Breast epithelium (tissue), 4 donors: ENCODE measurements around the gene TFCP2L1. TPM values are rescaled to one million over a fixed set of nuclear protein-coding genes. Genes with fewer than 3 reads are reported as not detected.

Source experiments
- DNase-seq, 2 donors: peaks; one replicate each; pipeline ENCODE4 v3.0.0-alpha.2; 2019; ENCODE audit warnings: low spot score in 2 of 2
- H3K27ac ChIP-seq, 2 donors: fragments of 200-600 bp; sonication (generic) in 1 of 2; one replicate each; pipeline ENCODE4 v1.5.1; 2016 to 2019; ENCODE audit warnings: mild to moderate bottlenecking in 1 of 2
- H3K27me3 ChIP-seq, 2 donors: fragments of 200-600 bp; sonication (generic) in 1 of 2; one replicate each; pipeline versions ENCODE4 v1.5.1 to v1.6.0; 2017 to 2019; ENCODE audit warnings: control low read depth in 1 of 2, mild to moderate bottlenecking in 1 of 2
- H3K36me3 ChIP-seq: fragments of 200-600 bp; one replicate; pipeline ENCODE4 v1.5.1; 2019
- H3K4me1 ChIP-seq, 2 donors: fragments of 200-600 bp; sonication (generic); one replicate each; pipeline ENCODE4 v1.5.1; 2016 to 2019; ENCODE audit warnings: control low read depth in 1 of 2
- H3K4me3 ChIP-seq, 3 donors: fragments of 200-600 bp; sonication (generic); 1 replicate in 2 of 3; 2 replicates in 1 of 3; pipeline ENCODE4 v1.5.1; 2016 to 2019; ENCODE audit warnings: mild to moderate bottlenecking in 3 of 3, moderate library complexity in 2 of 3
- H3K9me3 ChIP-seq, 2 donors: fragments of 200-600 bp; sonication (generic) in 1 of 2; one replicate each; pipeline ENCODE4 v1.5.1; 2016 to 2019; ENCODE audit warnings: control low read depth in 1 of 2
- POLR2A ChIP-seq: fragments of 450-650 bp; IDR thresholded peaks from one replicate; pipeline ENCODE4 v1.6.1; 2016; ENCODE audit warnings: antibody characterized with exemption, mild to moderate bottlenecking, moderate library complexity
- POLR2AphosphoS5 ChIP-seq, 3 donors: sonication (generic); formaldehyde crosslinking; IDR thresholded peaks; one replicate each; pipeline ENCODE4 v1.6.1; 2017; ENCODE audit warnings: antibody characterized with exemption in 3 of 3
- intact Hi-C: fragments of 100-400 bp; cut with DNase I; formaldehyde crosslinking; loops from one replicate; pipeline ENCODE4 v1.15.1; 2023; ENCODE audit warnings: low total_unique reads
- total RNA-seq, 3 donors: library from RNA; depleted of rRNA; stranded (reverse); fragments of >200 nt; gene quantifications; one replicate each; pipeline ENCODE4 v1.1.0, GENCODE V29; 2016
- TF ChIP-seq, protein P1 (sequence below), 3 donors: fragments of 450-650 bp; IDR thresholded peaks; one replicate each; pipeline ENCODE4 v1.5.1; 2016 to 2017; ENCODE audit warnings: antibody characterized with exemption in 3 of 3, mild to moderate bottlenecking in 3 of 3, moderate library complexity in 3 of 3

The TFCP2L1 gene
- total RNA-seq, 3 donors from 2014 or later, result 7.5 to 90.3 (median 8.3) TPM

DNA sequence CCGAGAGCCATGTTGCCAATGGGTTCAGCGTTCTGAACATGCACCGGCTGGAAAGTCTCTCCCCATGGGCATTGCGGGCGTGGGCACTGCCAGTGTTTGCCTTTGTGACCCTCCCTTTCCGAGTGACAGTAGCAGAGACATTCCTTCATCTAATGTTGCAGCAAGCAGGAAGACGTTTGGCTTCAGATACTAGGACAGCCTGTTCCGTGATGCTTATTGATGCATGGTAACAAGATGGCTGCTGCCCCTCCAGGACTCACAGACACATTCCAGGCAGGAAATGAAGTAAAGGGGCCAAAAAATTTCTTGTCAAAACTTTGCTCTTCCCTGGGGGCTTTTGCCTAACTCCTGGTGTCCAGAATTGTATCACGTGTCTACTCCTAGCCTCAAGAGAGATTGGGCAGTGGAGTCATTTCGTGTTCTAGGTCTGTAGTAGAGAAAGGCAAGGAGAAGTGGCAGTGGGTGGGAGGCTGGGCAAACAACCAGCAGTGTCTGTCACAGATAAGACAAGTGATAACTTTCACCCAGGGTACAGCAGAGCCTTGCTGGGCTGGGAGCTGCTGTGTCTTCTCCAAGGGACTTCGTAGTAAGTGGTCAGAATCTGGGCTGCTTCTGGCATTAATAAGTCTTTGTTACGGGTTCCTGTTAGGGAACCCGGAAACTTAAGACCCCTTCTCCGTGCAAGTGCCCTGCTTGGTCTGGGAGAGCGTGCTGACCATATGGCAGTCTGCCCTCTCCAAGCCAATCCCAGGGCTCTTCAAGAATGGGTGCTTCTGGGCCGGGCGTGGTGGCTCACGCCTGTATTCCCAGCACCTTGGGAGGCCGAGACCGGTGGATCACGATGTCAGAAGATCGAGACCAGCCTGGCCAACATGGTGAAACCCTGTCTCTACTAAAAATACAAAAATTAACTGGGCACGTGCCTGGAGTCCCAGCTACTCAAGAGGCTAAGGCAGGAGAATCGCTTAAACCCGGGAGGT is 93.5 kb downstream of the TFCP2L1 start:
- no peak for DNase-seq
- Histone ChIP-seq H3K27ac (no peak overlapping the region), H3K36me3 (no peaks in the 10 kb centered on the region), H3K4me1 (peaks cover 0 to 15% of the 10 kb centered on the region in 2 donors), H3K9me3 (no peaks in the 10 kb centered on the region), H3K4me3 (no peak overlapping the region), H3K27me3 (no peaks in the 10 kb centered on the region)
- TF ChIP-seq POLR2AphosphoS5 (IDR thresholded peaks at IDR 0.05) (no peak), POLR2A (no peak)
- TF ChIP-seq, protein P1, sequence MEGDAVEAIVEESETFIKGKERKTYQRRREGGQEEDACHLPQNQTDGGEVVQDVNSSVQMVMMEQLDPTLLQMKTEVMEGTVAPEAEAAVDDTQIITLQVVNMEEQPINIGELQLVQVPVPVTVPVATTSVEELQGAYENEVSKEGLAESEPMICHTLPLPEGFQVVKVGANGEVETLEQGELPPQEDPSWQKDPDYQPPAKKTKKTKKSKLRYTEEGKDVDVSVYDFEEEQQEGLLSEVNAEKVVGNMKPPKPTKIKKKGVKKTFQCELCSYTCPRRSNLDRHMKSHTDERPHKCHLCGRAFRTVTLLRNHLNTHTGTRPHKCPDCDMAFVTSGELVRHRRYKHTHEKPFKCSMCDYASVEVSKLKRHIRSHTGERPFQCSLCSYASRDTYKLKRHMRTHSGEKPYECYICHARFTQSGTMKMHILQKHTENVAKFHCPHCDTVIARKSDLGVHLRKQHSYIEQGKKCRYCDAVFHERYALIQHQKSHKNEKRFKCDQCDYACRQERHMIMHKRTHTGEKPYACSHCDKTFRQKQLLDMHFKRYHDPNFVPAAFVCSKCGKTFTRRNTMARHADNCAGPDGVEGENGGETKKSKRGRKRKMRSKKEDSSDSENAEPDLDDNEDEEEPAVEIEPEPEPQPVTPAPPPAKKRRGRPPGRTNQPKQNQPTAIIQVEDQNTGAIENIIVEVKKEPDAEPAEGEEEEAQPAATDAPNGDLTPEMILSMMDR (IDR thresholded peaks at IDR 0.05), result no peak
- intact Hi-C loops, result no loop called here

DNA sequence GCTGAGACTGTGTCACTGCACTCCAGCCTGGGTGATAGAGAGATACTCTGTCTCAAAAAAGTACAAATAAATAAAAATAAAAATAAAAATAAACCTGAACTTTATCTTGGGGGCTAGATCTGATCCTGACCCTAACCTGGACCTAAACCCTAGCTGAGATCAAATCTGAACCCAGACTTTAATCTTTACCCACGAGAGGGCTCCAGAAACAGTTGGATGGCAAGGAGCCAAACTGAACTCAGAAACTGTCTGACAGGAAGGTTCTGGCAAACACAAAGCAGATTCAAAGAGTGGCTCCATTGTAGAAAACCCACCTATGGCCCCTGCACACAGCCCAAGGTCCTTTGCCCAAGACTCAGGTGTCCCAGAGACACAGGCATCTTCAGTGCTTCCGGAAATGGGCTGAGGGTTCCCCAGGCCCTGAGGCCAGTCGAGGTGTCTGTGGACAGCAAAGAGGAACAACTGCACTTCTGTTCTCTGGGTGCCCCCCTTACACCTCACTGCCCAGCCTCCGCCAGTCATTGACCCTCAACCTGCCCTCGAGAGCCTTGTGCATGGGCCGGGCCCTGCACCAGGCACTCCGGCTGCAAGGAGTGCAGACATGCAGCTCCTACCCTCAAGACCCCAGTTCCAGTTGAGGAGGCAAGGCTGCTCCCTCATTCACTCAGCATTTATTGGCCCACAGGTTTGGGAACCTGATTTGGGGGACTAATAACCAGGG is 95.2 kb downstream of the TFCP2L1 start:
- intact Hi-C loops, result no loop called here
- peak overlapping the region in 1 of 2 donors; percentile 13 for H3K27ac ChIP-seq
- no peak overlapping the region for H3K4me3 ChIP-seq
- DNase-seq, result no peak
- TF ChIP-seq POLR2A, result no peak
- TF ChIP-seq, protein P1 (IDR thresholded peaks at IDR 0.05), result no peak
- no peaks in the 10 kb centered on the region for H3K27me3 ChIP-seq
- H3K4me1 ChIP-seq, result peaks cover 0 to 11% of the 10 kb centered on the region in 2 donors
- no peaks in the 10 kb centered on the region for H3K9me3 ChIP-seq
- H3K36me3 ChIP-seq, result no peaks in the 10 kb centered on the region

DNA sequence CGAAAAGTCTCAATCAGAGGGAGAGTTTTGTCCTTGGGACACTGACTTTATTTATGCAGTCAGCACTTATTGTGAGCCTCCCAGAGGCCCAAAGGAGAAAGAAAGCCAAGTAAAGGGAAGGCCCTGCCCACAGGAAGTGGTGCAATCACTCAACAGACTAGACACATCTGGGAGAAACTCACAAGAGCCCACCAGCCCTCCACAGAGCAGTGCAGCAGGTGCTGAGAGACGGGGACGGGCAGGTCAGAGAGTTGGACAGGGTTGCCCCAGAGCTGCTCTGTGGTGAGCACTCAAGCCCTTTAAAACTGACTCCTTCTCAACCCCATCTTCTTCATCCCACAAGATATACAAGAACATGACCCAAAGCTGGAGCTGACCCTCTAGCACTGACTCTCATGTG is 96.0 kb downstream of the TFCP2L1 start:
- H3K36me3 ChIP-seq, result no peaks in the 10 kb centered on the region
- TF ChIP-seq POLR2A (no peak), POLR2AphosphoS5 (IDR thresholded peaks at IDR 0.05) (no peak)
- TF ChIP-seq, protein P1 (IDR thresholded peaks at IDR 0.05), result no peak
- no peak overlapping the region for H3K27ac ChIP-seq
- no peak overlapping the region for H3K4me3 ChIP-seq
- H3K9me3 ChIP-seq, result no peaks in the 10 kb centered on the region
- H3K4me1 ChIP-seq, result peaks cover 0 to 6% of the 10 kb centered on the region in 2 donors
- intact Hi-C loops, result no loop called here
- H3K27me3 ChIP-seq, result no peaks in the 10 kb centered on the region
- DNase-seq, result no peak

DNA sequence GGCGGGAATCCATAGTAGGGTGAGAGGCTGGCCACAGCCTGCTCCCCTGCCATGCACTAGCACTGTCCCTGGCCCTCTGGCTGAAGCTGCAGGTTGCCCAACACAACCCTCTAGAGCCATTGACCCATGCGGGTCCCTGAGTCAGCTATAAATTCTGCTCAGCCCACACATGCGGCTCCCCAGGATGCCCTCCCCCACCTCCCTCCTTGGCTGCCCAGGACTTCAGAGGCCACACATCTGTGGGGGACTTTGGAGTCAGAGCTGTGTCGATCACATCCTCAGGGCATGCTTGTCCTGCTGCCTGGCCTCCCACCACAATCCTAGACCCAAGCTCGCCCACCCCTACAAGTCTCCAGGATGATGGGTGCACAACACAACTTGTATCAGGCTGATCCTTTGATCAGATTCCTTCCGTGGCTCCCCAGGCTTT is 97.0 kb downstream of the TFCP2L1 start:
- intact Hi-C loops, result no loop called here
- no peak overlapping the region for H3K4me3 ChIP-seq
- H3K27me3 ChIP-seq, result no peaks in the 10 kb centered on the region
- H3K27ac ChIP-seq, result peak overlapping the region in 1 of 2 donors; percentile 82
- TF ChIP-seq POLR2A (no peak), POLR2AphosphoS5 (IDR thresholded peaks at IDR 0.05) (no peak)
- TF ChIP-seq, protein P1 (IDR thresholded peaks at IDR 0.05), result no peak
- peaks cover 0 to 6% of the 10 kb centered on the region in 2 donors for H3K4me1 ChIP-seq
- DNase-seq, result no peak
- H3K36me3 ChIP-seq, result no peaks in the 10 kb centered on the region
- no peaks in the 10 kb centered on the region for H3K9me3 ChIP-seq
